HG03139 (cell line): ENCODE results near the gene CSF1.

Source experiments
- ATAC-seq: cut with Tn5 transposase; IDR thresholded peaks from one replicate; pipeline ENCODE4 v1.9.1; 2021; ENCODE audit not compliant: unreplicated experiment

CSF1 gene

DNA sequence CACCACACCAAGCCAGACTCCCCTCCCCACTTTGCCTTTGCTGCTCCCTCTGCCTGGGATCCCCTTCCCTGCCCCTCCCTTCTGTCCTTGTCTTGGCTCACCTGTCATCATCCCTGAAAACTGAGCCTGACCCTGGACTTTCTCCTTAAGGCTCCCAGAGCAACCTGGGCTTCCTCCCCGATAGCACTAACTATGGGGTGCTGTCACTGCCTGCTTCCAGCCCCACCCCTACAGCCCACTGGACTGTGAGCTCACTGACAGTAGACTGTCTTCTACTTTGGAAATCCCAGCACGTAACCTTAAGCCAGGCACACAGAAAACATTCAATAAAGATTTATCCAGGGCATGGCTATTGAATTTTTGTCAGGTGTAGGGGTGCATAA lies 9.5 kb upstream of the CSF1 start:
- ATAC-seq: no peak

- no peak for ATAC-seq
Observed at GRCh38 chr1:109901524-109902145, 9.0 kb upstream of the CSF1 start.

DNA sequence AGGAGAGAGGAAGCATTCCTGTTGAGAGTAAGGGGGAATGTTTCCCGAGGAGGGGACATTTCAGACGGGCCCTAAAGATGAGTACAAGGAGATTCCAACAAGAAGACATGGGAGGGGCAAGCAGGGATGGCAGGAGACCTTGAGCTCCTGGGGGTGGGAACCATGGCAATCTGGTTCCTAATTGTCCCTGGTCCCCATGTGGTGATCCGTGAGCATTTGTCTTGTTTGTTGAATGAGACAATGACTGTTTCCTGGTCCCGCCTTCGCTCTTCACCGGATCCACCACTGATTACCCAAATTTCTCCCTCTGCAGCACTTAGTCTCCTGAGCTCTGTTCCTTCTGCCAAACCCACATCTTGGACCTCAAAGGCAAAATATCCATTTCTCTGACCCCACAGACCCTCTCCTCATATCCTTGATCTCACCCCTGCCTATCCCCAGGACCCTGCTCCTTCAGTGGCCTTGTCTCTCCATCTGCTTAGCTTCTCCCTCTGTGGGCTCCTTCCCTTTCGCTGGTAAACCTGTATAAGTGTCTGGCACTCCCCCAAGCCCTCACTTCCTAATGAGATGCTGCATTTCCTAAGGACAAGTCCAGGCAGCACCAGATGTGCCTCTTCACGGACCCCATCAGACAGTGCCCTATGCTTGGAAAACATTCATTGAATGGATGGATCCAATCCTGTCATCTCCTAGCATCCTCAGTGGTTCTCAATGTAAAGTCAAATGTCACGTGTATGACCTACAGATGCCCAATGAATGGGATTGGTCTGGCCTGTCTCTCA lies 8.3 kb upstream of the CSF1 start:
- no peak for ATAC-seq

GRCh38 chr1:109903376-109903930 lies 7.2 kb upstream of the CSF1 start:
- no peak for ATAC-seq

DNA sequence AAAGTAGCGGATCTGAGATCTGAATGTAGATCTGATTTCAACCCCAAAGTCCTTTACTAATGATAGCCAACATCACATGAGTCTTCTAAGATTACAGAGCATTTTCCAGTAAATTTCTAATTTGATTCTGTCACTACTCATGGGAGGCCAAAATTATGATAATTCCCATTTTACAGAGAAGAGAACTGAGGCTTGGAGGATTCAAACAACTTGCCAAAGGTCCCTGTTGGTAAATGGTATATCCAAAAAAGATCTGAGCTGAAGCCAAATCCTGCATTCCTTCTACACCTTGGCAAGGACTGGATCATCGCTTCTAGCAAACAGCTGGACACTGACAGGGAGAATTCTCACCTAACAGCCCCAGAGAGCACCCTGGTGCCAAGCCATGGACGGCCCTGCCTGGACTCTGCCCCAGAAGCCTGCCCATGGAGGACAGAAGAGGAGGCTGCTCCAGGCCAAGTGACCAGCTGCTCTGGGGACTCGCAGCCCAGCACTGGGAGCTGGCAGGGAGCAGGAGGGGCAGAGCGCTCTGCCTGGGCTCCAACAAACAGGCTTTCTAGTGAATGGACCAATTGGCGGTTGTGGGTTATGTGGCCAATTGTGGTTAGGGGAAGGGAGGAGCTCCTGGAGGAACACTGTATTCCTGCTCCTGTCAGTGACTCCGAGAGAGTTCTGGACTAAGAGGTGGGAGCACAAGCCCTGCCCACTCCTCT lies 6.4 kb upstream of the CSF1 start:
- no peak for ATAC-seq

- ATAC-seq: no peak
Observed at GRCh38 chr1:109905491-109905890, 5.2 kb upstream of the CSF1 start.

DNA sequence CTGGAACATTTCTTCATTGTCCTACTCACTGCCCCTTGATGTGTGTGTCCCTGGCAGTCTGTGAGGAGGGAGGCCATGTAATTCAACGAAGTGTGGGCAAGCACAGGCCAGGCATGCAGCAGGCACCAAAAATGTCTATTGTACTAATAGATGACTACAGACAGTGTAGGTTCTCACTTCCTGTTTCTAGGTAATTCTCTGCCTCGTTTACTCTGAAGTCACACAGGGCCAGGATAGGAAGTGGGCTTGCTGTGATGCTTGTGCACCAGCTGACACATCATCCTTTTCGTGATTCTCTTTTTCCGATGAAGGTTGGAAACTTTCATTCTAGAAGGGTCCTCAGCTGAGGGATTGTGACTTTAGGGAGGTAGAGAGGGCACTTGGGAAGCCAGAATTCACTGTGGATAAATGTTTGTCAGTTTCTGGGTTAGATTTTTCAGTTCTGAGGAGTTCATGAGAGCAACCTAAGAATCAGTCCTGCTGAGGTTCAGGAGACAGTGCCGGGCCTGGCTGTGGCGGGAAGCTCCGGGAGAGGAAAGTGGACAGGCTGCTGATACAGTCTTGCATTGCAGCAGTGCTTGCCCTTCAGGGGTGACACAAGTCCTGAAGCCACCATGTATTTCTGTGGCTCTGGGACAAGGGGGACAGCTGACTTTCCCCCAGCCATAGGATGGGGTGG lies 4.3 kb upstream of the CSF1 start:
- peak; percentile 86 for ATAC-seq

GRCh38 chr1:109906839-109907180 lies 3.8 kb upstream of the CSF1 start:
- ATAC-seq: no peak

DNA sequence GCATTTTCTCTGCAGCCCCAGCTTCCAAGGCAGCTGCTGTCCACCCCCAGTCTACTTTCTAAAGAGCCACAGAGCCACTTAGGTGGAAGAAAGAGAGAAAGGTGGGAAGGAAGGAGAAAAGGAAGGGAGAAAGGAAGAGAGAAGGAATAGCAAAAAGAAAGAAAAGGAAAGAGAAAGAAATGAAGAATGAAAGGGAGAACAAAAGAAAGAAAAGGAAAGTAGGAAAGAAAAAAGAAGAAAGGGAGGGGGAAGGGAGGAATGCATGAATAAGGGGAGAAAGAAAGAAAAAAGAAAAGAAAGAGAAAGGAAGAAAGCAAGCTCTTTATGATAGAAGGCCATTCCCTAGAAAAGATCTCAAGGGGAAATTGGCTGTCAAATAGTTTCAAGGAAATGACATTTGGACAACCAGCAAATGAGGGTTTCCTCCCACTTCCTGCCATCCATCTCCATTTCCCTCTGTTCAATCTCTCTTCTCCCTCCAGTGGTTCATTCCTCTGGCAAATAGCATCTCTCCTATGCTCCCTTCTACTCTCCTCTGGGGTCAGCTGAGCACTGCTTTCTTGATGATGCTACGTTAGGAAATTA lies 3.4 kb upstream of the CSF1 start:
- no peak for ATAC-seq

DNA sequence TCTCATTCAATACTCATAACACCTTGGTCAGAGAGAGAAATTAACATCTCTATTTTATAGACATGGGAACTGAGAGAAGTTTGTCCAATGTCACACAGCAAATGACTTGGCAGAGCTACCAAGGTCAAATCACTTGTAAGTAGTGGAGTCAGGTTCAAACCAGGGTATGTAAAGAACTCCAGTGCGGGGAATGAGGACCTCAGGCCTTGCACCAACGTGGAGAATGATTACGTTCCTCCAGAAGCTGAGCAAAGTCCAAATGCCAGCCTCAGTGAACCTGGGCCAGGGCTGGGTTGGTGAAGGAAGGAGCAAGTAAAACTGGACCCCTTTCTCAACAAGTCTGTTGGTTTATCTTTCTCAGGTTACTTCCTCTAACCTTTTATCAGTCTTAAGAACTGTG lies 1.8 kb upstream of the CSF1 start:
- ATAC-seq: no peak

- ATAC-seq: no peak
Observed at GRCh38 chr1:109909561-109909960, 1.1 kb upstream of the CSF1 start.

GRCh38 chr1:109910963-109911798 lies 532 bp downstream of the CSF1 start:
- ATAC-seq: no peak

- ATAC-seq: no peak
Observed at GRCh38 chr1:109912214-109912861, 1.7 kb downstream of the CSF1 start.

- ATAC-seq: no peak
Observed at GRCh38 chr1:109912873-109913272, 2.2 kb downstream of the CSF1 start.

DNA sequence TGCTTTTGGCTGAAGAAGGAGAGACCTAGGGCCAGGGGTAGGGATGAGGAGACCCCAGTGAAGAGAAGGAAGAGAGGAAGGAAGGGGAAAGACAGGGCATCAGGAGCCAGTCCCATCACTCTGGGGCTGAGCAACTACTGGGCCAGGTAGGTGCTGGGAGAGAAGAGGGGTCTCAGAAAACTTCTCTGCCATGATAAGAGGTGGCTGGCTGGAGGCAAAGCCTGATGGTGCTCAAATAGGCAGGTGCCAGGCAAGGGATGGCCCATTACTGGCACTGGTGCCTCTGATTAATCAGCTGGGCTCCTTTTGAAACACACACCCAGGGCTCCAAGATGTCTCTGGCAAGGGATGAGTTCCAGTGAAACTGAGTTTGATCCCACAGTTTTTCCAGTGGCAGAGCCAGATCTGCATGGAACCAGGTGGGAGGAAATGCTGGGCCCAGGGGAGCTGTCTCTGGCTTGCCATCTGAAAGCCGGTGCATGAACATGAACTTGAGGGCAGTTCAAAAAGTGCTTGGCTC lies 2.8 kb downstream of the CSF1 start:
- no peak for ATAC-seq

DNA sequence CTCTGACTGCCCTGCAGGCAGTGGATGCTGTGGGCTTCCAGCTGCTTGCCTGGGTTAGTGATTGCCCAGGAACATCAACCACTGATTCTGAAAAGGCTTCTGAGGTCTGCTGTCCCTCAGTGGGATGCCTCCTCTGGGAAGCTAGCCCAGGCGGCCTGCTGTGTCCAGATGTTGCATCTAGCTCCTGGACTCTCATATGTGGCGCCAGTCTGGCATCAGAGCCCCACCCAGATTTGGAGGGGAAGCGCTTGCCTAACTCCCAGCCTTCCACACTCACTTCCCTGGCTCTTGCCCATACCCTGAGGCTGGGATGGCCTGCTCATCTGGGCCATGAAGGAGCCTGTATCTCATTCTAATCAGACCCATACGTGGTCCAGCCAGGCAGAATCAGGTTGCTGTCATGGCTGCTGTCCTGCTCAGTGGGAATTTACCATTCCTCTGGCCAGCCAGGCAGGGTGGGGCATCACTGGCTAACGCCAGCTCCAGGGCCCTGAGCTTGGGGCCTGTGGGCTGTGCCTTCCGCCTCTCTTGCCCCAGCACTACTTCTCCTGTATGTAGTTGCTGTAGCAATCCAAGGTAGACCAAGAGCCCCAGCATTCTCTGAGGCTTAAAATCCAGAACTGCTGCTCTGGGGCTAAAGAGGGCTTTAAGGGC lies 4.1 kb downstream of the CSF1 start:
- no peak for ATAC-seq

DNA sequence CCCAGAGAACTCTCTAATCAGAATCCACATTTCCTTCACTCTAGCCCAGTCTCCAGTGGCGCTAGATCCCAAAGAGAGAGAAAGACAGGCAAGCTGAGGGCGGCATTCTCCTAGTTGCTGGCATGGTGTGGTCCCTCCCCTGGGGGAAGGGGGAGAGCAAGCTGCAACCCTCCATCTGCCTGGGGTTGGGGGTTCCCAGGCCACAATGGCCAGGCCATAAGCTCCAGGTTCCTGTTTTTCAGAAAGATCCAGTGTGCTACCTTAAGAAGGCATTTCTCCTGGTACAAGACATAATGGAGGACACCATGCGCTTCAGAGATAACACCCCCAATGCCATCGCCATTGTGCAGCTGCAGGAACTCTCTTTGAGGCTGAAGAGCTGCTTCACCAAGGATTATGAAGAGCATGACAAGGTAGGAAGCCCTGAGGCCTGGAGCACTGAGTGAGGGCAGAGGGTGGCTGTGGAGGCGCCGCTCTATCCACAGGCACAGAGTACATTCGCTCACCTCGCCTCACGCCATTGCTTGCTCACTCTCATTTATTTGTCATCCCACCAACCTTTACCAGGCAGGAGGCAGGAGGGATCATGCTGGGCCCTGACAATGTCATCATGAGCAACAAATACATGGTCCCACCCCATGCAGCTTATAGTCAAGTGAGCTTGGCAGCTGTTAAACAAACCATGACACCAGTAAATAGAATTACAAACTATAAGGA lies 6.6 kb downstream of the CSF1 start:
- no peak for ATAC-seq
